Endometrial microvascular endothelial cells (primary cell): ENCODE results near the gene THEM5. TPM values are rescaled to one million over a fixed set of nuclear protein-coding genes. Genes with fewer than 3 reads are reported as not detected.
"Not testable (repeated sequence)": the region's sequence is repeated elsewhere in the genome, so short reads cannot be mapped to it uniquely, and the experiment has no call there.

Experiments used
- in situ Hi-C: cut with HindIII; loops from 2 replicates; pipeline ENCODE4 v1.10.0; 2017; ENCODE audit warnings: low sequenced_read_pairs, low pct_unique_long_range_greater_than_20kb; ENCODE audit errors: inconsistent ontology term
- total RNA-seq: library from RNA; depleted of rRNA; stranded (reverse); fragments of >200 nt; gene quantifications from one replicate; pipeline ENCODE4 v1.2.3, GENCODE V29; 2015; ENCODE audit errors: inconsistent ontology term

THEM5 gene
- total RNA-seq, result not detected

GRCh38 chr1:151853411-151853943, at the start of gene THEM5:
Gene THEM5, minus strand, starts transcription at chr1:151853712. Its CDS starts 147 bp downstream, at chr1:151853565.
- in situ Hi-C loops, result no loop called here

GRCh38 chr1:151902858-151903257, 49.3 kb upstream of the THEM5 start:
- in situ Hi-C loops, result no loop called here

GRCh38 chr1:151900804-151901203, 47.3 kb upstream of the THEM5 start:
- in situ Hi-C loops, result not testable (repeated sequence)

- in situ Hi-C loops, result no loop called here
These were observed 45.0 kb upstream of the THEM5 start for GRCh38 chr1:151898519-151898991.

GRCh38 chr1:151897991-151898431, 44.5 kb upstream of the THEM5 start:
- in situ Hi-C loops, result no loop called here

GRCh38 chr1:151893176-151893924, 39.8 kb upstream of the THEM5 start:
- in situ Hi-C loops, result no loop called here

GRCh38 chr1:151892190-151892589, 38.7 kb upstream of the THEM5 start:
- in situ Hi-C loops, result no loop called here

- in situ Hi-C loops, result no loop called here
These were observed 38.0 kb upstream of the THEM5 start for GRCh38 chr1:151891512-151891911.

GRCh38 chr1:151888972-151889570, 35.6 kb upstream of the THEM5 start:
- in situ Hi-C loops, result no loop called here

- in situ Hi-C loops, result no loop called here
These were observed 33.5 kb upstream of the THEM5 start for GRCh38 chr1:151887028-151887427.

- in situ Hi-C loops, result no loop called here
These were observed 32.0 kb upstream of the THEM5 start for GRCh38 chr1:151885479-151885878.

GRCh38 chr1:151884879-151885278, 31.4 kb upstream of the THEM5 start:
- in situ Hi-C loops, result not testable (repeated sequence)

- in situ Hi-C loops, result not testable (repeated sequence)
These were observed 30.9 kb upstream of the THEM5 start for GRCh38 chr1:151884445-151884844.

- in situ Hi-C loops, result not testable (repeated sequence)
These were observed 30.4 kb upstream of the THEM5 start for GRCh38 chr1:151883898-151884297.

GRCh38 chr1:151882918-151883317, 29.4 kb upstream of the THEM5 start:
- in situ Hi-C loops, result not testable (repeated sequence)

GRCh38 chr1:151882466-151882865, 29.0 kb upstream of the THEM5 start:
- in situ Hi-C loops, result no loop called here

GRCh38 chr1:151881479-151881878, 28.0 kb upstream of the THEM5 start:
- in situ Hi-C loops, result no loop called here

GRCh38 chr1:151875419-151876097, 22.0 kb upstream of the THEM5 start:
- in situ Hi-C loops, result no loop called here

- in situ Hi-C loops, result not testable (repeated sequence)
These were observed 19.3 kb upstream of the THEM5 start for GRCh38 chr1:151872776-151873175.
